BLaER1 treated with 17β-estradiol and CSF1 and Interleukin-3, amounts not matched to agents 10 nM and 100 nM (cell line): ENCODE data around the gene ANKRD39.

ENCODE experiments used
- H3K27ac ChIP-seq, 11 experiments: shearing (Covaris generic); formaldehyde crosslinking; 2 replicates each; pipeline ENCODE4 v1.8.1; 2022
- H3K27me3 ChIP-seq, 11 experiments: shearing (Covaris generic); formaldehyde crosslinking; 2 replicates each; pipeline ENCODE4 v1.8.1; 2022
- H3K36me3 ChIP-seq, 11 experiments: shearing (Covaris generic); formaldehyde crosslinking; 2 replicates each; pipeline ENCODE4 v1.8.1; 2022
- H3K4me1 ChIP-seq, 10 experiments: shearing (Covaris generic); formaldehyde crosslinking; 2 replicates each; pipeline ENCODE4 v1.8.1; 2022
- H3K4me2 ChIP-seq, 11 experiments: shearing (Covaris generic); formaldehyde crosslinking; 2 replicates each; pipeline ENCODE4 v1.8.1; 2022
- H3K4me3 ChIP-seq, 10 experiments: shearing (Covaris generic); formaldehyde crosslinking; 2 replicates each; pipeline ENCODE4 v1.8.1; 2022
- H3K9ac ChIP-seq, 11 experiments: shearing (Covaris generic); formaldehyde crosslinking; 2 replicates each; pipeline ENCODE4 v1.8.1; 2022
- H3K9me3 ChIP-seq, 11 experiments: shearing (Covaris generic); formaldehyde crosslinking; replicated peaks in 1 of 11; 2 replicates each; pipeline ENCODE4 v1.8.1; 2022
- H4K20me1 ChIP-seq, 11 experiments: shearing (Covaris generic); formaldehyde crosslinking; 2 replicates each; pipeline ENCODE4 v1.8.1; 2022
- Cebpa-rat ChIP-seq, 11 experiments: shearing (Covaris generic); IDR thresholded peaks; 2 replicates each; pipeline ENCODE4 v1.8.1; 2022

Gene ANKRD39

DNA sequence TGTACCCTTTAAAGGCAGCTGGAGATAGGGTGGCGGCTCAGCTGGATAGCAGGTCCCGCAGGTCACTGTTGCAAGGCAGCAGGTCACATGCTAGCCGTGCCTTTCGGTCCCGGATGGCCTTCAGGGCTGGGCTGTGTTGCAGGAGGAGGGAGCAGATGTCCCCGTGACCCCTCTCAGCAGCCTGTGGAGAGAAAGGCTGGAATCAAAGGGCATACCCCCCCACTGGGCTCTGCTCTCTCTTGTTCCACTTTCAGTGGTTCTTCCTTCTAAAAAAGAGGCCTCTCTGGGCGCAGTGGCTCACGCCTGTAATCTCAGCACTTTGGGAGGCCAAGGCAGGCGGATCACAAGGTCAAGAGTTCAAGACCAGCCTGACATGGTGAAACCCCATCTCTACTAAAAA, 9.6 kb downstream of the ANKRD39 start:
- H3K4me2 ChIP-seq, result 0 out of 22 replicates have a peak overlapping the region, but pooled peaks of 1 of the 11 experiments have one; percentile 11
- H3K9ac ChIP-seq, result peak overlapping the region in 1 of 11 experiments; percentile 29; a peak in 1 of 22 replicates
- H3K27ac ChIP-seq, result no peak overlapping the region
- H3K4me1 ChIP-seq, result peaks cover 0 to 16% (median 9%) of the 10 kb centered on the region in 10 experiments; a peak in 14 of 20 replicates
- H3K36me3 ChIP-seq, result peaks cover 58 to 95% (median 91%) of the 10 kb centered on the region in 11 experiments
- no peak for TF ChIP-seq Cebpa-rat (IDR thresholded peaks at IDR 0.05)
- peaks cover 0 to 4% (median 3%) of the 10 kb centered on the region in 11 experiments; a peak in 9 of 22 replicates for H3K27me3 ChIP-seq
- H4K20me1 ChIP-seq, result peaks cover 0 to 24% (median under 1%) of the 10 kb centered on the region in 11 experiments; a peak in 5 of 22 replicates
- no peaks in the 10 kb centered on the region for H3K9me3 ChIP-seq
- H3K4me3 ChIP-seq, result no peak overlapping the region

DNA sequence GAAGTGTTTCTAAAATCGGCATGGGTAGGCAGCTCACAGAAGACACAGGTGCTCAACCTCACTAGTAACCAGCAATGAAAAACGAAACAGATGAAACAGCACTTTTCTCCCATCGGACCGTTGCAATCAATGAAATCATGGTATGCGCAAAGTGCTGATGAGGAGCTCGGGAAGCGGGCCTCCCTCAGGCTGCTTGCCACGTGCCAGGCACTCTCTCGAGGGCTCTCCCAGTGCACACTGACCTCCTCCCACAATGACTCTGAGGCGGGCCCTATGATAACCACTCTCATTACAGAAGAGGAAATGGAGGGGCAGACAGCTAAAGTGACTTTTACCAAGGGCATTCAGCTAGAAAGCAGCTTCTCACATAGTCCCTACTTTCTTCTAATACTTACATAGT, 10.2 kb downstream of the ANKRD39 start:
- Histone ChIP-seq H4K20me1 (peaks cover 0 to 27% (median 0%) of the 10 kb centered on the region in 11 experiments; a peak in 4 of 22 replicates), H3K27ac (no peak overlapping the region), H3K9me3 (no peaks in the 10 kb centered on the region), H3K4me1 (peaks cover 0 to 21% (median 10%) of the 10 kb centered on the region in 10 experiments; a peak in 14 of 20 replicates), H3K27me3 (peaks cover 0 to 4% (median 3%) of the 10 kb centered on the region in 11 experiments; a peak in 9 of 22 replicates), H3K4me3 (no peak overlapping the region), H3K4me2 (no peak overlapping the region), H3K36me3 (peaks cover 52 to 91% (median 86%) of the 10 kb centered on the region in 11 experiments), H3K9ac (no peak overlapping the region)
- TF ChIP-seq Cebpa-rat (IDR thresholded peaks at IDR 0.05), result no peak

DNA sequence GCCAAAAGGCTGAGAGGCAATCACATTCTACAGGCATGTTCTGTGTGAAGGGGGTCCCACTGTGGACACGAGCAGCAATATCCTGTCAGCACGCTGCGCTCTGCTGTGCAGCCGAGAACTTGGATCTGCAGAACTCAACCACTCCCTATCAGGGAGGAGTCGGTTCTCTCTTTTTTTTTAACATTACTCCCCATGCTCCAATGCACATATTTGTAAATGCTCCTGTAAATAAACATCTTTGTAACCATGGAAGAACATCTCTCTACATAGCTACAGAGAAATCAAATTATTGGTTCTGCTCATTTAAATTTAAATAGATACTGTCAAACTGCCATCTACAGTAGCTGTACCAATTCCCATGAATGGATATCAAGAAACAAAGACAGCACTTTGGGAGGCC, 11.0 kb downstream of the ANKRD39 start:
- TF ChIP-seq Cebpa-rat (IDR thresholded peaks at IDR 0.05), result no peak
- Histone ChIP-seq H3K27ac (no peak overlapping the region), H3K4me2 (no peak overlapping the region), H3K27me3 (peaks cover 0 to 4% (median 3%) of the 10 kb centered on the region in 11 experiments; a peak in 9 of 22 replicates), H3K9me3 (no peaks in the 10 kb centered on the region), H3K36me3 (peaks cover 45 to 84% (median 79%) of the 10 kb centered on the region in 11 experiments), H3K4me1 (peaks cover 0 to 21% (median 10%) of the 10 kb centered on the region in 10 experiments; a peak in 14 of 20 replicates), H4K20me1 (peaks cover 0 to 31% (median 0%) of the 10 kb centered on the region in 11 experiments; a peak in 4 of 22 replicates), H3K4me3 (no peak overlapping the region), H3K9ac (no peak overlapping the region)

DNA sequence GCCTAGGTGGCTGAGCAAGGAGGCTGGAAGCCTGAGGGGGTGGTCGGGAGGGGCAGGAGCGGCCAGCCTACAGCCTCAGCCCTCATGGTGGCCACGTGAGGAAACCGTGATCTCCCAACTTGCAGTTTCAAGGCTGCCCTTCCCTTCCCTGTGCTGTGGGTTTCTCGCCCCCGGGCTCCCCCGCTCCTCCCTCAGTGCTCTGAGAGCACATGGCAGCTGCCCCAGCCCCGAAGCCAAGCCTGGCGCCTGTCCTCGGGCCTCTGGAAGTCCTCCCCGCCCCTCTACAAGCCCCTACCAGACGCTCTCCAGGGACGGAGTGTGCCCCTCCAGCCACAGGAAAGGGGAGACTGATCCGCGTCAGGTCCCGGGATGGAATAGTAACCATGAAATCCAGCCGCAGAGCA, 13.4 kb downstream of the ANKRD39 start:
- no peak for TF ChIP-seq Cebpa-rat (IDR thresholded peaks at IDR 0.05)
- Histone ChIP-seq H3K4me3 (no peak overlapping the region), H3K27ac (no peak overlapping the region), H3K27me3 (peaks cover 0 to 4% (median 3%) of the 10 kb centered on the region in 11 experiments; a peak in 9 of 22 replicates), H3K9ac (no peak overlapping the region), H3K36me3 (peaks cover 21 to 73% (median 60%) of the 10 kb centered on the region in 11 experiments), H4K20me1 (peaks cover 0 to 47% (median 0%) of the 10 kb centered on the region in 11 experiments; a peak in 7 of 22 replicates), H3K9me3 (no peaks in the 10 kb centered on the region), H3K4me1 (peaks cover 12 to 36% (median 26%) of the 10 kb centered on the region in 10 experiments), H3K4me2 (no peak overlapping the region)

DNA sequence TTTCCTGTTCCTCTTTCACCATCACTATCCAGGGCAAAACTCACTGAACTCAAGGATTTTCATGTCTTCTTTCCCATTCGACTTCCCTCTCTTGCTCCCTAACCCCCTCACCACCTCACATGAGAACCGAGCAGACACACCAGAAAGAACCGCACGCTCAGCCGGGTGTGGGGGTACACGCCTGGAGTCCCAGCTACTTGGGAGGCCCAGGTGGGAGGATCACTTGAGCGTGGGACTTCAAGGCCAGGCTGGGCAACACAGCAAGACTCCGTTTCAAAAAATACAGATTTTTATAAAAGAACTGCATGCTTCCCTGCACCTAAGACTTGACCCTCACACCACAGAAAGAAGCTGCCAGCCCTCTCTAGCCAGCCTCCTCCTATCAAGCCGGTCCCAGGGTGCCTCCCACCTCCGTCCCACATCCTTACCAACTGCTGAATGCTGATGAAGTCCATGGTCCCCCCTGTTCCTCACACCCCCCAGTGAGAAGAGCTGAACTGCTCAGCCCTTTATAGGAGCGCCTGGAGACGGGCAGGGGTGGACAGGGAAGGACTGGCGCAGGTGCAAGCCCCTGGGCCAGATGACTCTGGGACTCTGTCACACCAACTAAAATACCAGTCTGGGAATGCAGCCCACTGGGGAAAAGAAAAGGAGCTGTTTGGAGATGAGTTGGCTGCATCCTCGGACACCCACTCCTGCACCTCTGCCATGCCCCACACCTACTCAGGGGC, 14.1 kb downstream of the ANKRD39 start, which contains the start of gene ANKRD23:
ANKRD23 (minus strand) TSS at position 484 of the 731 bp plus-strand sequence; CDS start at position 455, 29 bp downstream.
- Histone ChIP-seq H3K4me2 (peak within 1 kb of the TSS in 1 of 11 experiments; percentile 46; a peak in 3 of 22 replicates), H4K20me1 (peaks cover 0 to 53% (median 5%) of the 10 kb centered on the region in 11 experiments; a peak in 13 of 22 replicates), H3K27me3 (peaks cover 0 to 4% (median 3%) of the 10 kb centered on the region in 11 experiments; a peak in 9 of 22 replicates), H3K27ac (no peak within 1 kb of the TSS), H3K36me3 (peaks cover 16 to 66% (median 53%) of the 10 kb centered on the region in 11 experiments), H3K4me3 (no peak within 1 kb of the TSS), H3K4me1 (peaks cover 19 to 43% (median 33%) of the 10 kb centered on the region in 10 experiments), H3K9ac (no peak within 1 kb of the TSS), H3K9me3 (no peaks in the 10 kb centered on the region)
- no peak for TF ChIP-seq Cebpa-rat (IDR thresholded peaks at IDR 0.05)

DNA sequence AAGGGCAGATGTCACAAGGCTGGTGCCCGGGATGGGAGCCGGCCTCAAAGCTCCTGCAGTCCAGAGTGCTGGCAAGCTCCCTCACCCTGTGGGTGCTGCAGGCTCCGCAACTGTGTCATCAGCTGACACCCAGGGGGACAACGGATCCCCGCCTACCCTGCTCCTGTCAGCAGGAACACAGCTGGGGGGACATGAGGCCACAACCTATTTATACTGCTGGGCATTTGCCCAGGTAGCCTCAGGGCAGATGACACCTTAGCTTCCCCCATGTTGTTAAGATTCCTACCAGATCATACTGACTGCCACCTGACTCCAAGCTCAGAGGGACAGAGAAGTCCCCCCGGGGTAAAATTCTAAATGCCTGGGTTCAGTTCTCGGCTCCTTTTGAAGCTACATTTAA, 15.2 kb downstream of the ANKRD39 start:
- no peak overlapping the region for H3K9ac ChIP-seq
- H4K20me1 ChIP-seq, result peaks cover 0 to 58% (median 8%) of the 10 kb centered on the region in 11 experiments; a peak in 14 of 22 replicates
- no peak for TF ChIP-seq Cebpa-rat (IDR thresholded peaks at IDR 0.05)
- H3K27ac ChIP-seq, result no peak overlapping the region
- no peaks in the 10 kb centered on the region for H3K9me3 ChIP-seq
- peaks cover 0 to 4% (median 3%) of the 10 kb centered on the region in 11 experiments; a peak in 10 of 22 replicates for H3K27me3 ChIP-seq
- peaks cover 6 to 56% (median 42%) of the 10 kb centered on the region in 11 experiments; a peak in 20 of 22 replicates for H3K36me3 ChIP-seq
- peaks cover 18 to 45% (median 35%) of the 10 kb centered on the region in 10 experiments for H3K4me1 ChIP-seq
- no peak overlapping the region for H3K4me2 ChIP-seq
- no peak overlapping the region for H3K4me3 ChIP-seq

DNA sequence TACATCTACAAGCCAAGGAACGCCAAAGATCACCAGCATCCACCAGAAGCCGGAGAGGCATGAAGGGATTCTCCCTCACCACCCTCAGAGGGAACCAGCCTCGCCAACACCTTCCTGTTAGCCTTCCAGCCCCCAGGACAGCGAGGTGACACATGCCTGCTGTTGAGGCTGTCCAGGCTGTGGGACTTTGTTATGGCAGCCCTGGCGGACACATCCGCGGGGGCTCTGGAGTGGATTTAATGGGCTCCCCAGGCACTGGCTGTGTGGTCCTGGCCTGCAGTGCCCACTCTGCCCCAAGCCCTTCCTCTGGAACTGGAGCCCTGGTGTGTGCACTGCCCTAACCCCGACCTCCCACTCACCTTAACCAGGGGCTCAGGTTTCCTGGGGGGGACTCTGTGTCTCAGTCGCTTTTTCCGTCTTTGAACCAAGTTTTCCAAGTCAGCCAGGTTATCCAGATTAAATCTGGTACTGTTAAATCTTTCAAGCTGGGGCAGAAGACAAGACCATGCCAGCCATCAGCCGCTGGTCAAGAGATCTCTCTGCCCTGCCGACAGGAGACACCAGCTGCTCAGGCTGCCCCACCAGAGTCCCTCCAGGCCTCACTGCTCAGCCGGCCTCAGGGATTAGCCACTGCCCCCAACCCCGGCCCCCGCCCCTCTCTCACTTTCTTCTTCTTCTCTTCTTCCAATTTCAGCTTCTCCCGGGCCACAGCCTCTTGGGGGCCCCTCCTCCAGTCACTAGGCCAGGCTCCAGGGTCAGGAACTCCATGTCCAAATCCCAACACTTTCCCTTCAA, 15.9 kb downstream of the ANKRD39 start:
- Histone ChIP-seq H3K27ac (no peak overlapping the region), H3K9ac (no peak overlapping the region), H3K36me3 (peaks cover 4 to 51% (median 36%) of the 10 kb centered on the region in 11 experiments; a peak in 19 of 22 replicates), H3K4me1 (peaks cover 18 to 44% (median 35%) of the 10 kb centered on the region in 10 experiments), H4K20me1 (peaks cover 0 to 62% (median 8%) of the 10 kb centered on the region in 11 experiments; a peak in 14 of 22 replicates), H3K4me3 (no peak overlapping the region), H3K9me3 (no peaks in the 10 kb centered on the region), H3K27me3 (peaks cover 0 to 4% (median 3%) of the 10 kb centered on the region in 11 experiments; a peak in 10 of 22 replicates), H3K4me2 (no peak overlapping the region)
- no peak for TF ChIP-seq Cebpa-rat (IDR thresholded peaks at IDR 0.05)
